Suppressor macrophage treated with lipopolysaccharide for 1 hour (primary cell): ENCODE data around the gene DPCD.

ENCODE experiments used
- DNase-seq, 3 donors: peaks; one replicate each; pipeline ENCODE4 v3.0.0-alpha.2; 2020 to 2022

Gene DPCD

GRCh38 chr10:101588879-101589278 is 758 bp downstream of the DPCD start:
- no peak for DNase-seq

- peak; percentile 55 to 69 (median 68) for DNase-seq
Observed at GRCh38 chr10:101593331-101593730, 5.2 kb downstream of the DPCD start.

GRCh38 chr10:101595591-101596433 is 7.7 kb downstream of the DPCD start:
- DNase-seq, result no peak

- no peak for DNase-seq
Observed at GRCh38 chr10:101597091-101597900, 9.2 kb downstream of the DPCD start.

GRCh38 chr10:101601541-101601940 is 13.4 kb downstream of the DPCD start:
- DNase-seq, result no peak

- peak; percentile 73 to 78 (median 76) for DNase-seq
Observed at GRCh38 chr10:101602761-101603398, 14.8 kb downstream of the DPCD start.

GRCh38 chr10:101607124-101607523 is 19.0 kb downstream of the DPCD start:
- DNase-seq, result no peak

- DNase-seq, result peak in 2 of 3 donors; percentile 20 to 37
Observed at GRCh38 chr10:101609481-101609880, 21.4 kb downstream of the DPCD start.

- DNase-seq, result no peak
Observed at GRCh38 chr10:101611096-101611905, 23.2 kb downstream of the DPCD start.

- DNase-seq, result no peak
Observed at GRCh38 chr10:101612086-101612485, 24.0 kb downstream of the DPCD start.

- DNase-seq, result no peak
Observed at GRCh38 chr10:101612872-101613271, 24.8 kb downstream of the DPCD start.

- no peak for DNase-seq
Observed at GRCh38 chr10:101613646-101614045, 25.5 kb downstream of the DPCD start.

GRCh38 chr10:101614663-101615524 is 26.8 kb downstream of the DPCD start:
- DNase-seq, result no peak

GRCh38 chr10:101615525-101616116 is 27.5 kb downstream of the DPCD start:
- no peak for DNase-seq

- DNase-seq, result no peak
Observed at GRCh38 chr10:101616415-101617101, 28.4 kb downstream of the DPCD start.

GRCh38 chr10:101617102-101617823 is 29.1 kb downstream of the DPCD start:
- peak in 2 of 3 donors; percentile 20 to 34 for DNase-seq

GRCh38 chr10:101617824-101618568 is 29.9 kb downstream of the DPCD start:
- DNase-seq, result no peak

GRCh38 chr10:101618871-101619270 is 30.8 kb downstream of the DPCD start:
- peak in 1 of 3 donors; percentile 19 for DNase-seq

- DNase-seq, result no peak
Observed at GRCh38 chr10:101619983-101620382, 31.9 kb downstream of the DPCD start.
